HG03175 (cell line): ENCODE results near the gene PALLD.

Experiments
- ATAC-seq: cut with Tn5 transposase; IDR thresholded peaks from one replicate; pipeline ENCODE4 v1.9.1; 2021; ENCODE audit warnings: mild to moderate bottlenecking, moderate library complexity; ENCODE audit not compliant: unreplicated experiment

The PALLD gene

GRCh38 chr4:168743131-168743530 lies 246.3 kb downstream of the PALLD start:
- no peak for ATAC-seq

GRCh38 chr4:168743601-168744000 lies 246.7 kb downstream of the PALLD start:
- no peak for ATAC-seq

GRCh38 chr4:168744021-168744420 lies 247.2 kb downstream of the PALLD start:
- ATAC-seq: no peak

GRCh38 chr4:168748807-168749206 lies 252.0 kb downstream of the PALLD start:
- ATAC-seq: no peak

- no peak for ATAC-seq
Observed at GRCh38 chr4:168751263-168752225, 254.7 kb downstream of the PALLD start.

- no peak for ATAC-seq
Observed at GRCh38 chr4:168755598-168756477, 259.0 kb downstream of the PALLD start.

- no peak for ATAC-seq
Observed at GRCh38 chr4:168757500-168757899, 260.6 kb downstream of the PALLD start.

- ATAC-seq: no peak
Observed at GRCh38 chr4:168758351-168758876, 261.6 kb downstream of the PALLD start.

- no peak for ATAC-seq
Observed at GRCh38 chr4:168759321-168759720, 262.5 kb downstream of the PALLD start.

GRCh38 chr4:168759959-168760527 lies 263.2 kb downstream of the PALLD start:
- ATAC-seq: no peak

- ATAC-seq: no peak
Observed at GRCh38 chr4:168761066-168761465, 264.2 kb downstream of the PALLD start.

- no peak for ATAC-seq
Observed at GRCh38 chr4:168765322-168765721, 268.5 kb downstream of the PALLD start.

- no peak for ATAC-seq
Observed at GRCh38 chr4:168765726-168766125, 268.9 kb downstream of the PALLD start.

- no peak for ATAC-seq
Observed at GRCh38 chr4:168766604-168767316, 269.9 kb downstream of the PALLD start.

- ATAC-seq: no peak
Observed at GRCh38 chr4:168769416-168769815, 272.6 kb downstream of the PALLD start.

- no peak for ATAC-seq
Observed at GRCh38 chr4:168769837-168770236, 273.0 kb downstream of the PALLD start.

GRCh38 chr4:168771251-168771650 lies 274.4 kb downstream of the PALLD start:
- no peak for ATAC-seq

- no peak for ATAC-seq
Observed at GRCh38 chr4:168773388-168774195, 276.7 kb downstream of the PALLD start.

- no peak for ATAC-seq
Observed at GRCh38 chr4:168776382-168776781, 279.5 kb downstream of the PALLD start.
